HG03064 (cell line): ENCODE data around the gene ZEB2.

Experiments used
- ATAC-seq: cut with Tn5 transposase; IDR thresholded peaks from one replicate; pipeline ENCODE4 v1.9.1; 2021; ENCODE audit warnings: low read depth; ENCODE audit not compliant: unreplicated experiment

ZEB2 gene

DNA sequence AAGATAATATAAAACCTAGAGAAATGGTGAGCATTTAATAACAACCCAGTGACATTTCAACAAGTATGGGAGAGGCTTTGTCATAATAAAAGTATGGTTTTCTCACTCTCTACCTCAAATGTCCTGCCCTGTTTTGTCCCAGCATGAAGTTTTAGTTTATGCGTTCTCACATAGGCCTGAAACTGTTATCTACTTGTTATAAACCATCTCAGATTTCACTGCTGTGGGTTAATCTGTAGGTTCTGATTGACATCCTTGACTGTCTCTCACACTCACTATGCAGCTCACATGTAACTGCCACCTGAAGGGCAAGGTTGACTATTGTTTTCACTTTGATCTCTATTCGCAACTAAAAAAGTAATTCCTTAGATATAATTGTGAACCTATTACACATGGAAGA is 44.9 kb downstream of the ZEB2 start:
- ATAC-seq = no peak

DNA sequence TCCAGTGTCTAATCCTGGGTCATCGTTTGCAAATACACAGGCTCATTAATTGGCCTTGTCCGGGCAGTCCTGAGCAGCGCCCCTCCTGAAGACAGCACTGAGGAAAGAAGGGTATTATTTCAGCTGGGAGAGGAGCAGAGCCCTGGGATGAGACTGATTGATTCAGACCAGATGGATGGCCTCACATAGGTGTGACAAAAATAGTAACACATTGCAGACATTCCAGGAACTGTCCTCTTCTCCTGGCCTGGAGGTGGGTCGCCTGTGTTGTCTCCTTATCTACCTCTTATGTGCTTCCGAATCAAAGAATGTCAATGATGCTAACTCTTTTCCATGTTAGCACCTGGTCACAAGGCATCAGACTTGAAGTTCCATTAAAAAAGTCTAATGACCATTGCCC is 45.9 kb downstream of the ZEB2 start:
- ATAC-seq = no peak

DNA sequence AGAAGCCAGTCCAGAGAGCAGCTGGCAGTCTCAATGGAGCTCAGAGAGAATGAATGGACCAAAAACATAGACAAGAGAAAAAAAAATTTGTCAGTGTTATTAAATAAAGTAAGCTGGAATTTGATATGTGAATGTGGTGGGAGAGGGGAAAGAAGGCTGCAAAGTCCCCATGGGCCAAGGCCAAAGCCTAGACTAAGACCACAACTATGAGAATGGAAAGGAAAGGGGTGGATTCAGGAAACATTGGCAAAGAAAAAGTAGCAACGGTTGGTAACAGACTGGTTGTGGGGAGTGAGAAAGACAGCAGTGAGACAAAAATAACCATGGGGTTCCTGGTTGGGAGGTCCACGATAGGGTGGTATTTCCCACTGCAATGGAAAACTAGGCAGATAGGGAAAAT is 47.0 kb downstream of the ZEB2 start:
- no peak for ATAC-seq

DNA sequence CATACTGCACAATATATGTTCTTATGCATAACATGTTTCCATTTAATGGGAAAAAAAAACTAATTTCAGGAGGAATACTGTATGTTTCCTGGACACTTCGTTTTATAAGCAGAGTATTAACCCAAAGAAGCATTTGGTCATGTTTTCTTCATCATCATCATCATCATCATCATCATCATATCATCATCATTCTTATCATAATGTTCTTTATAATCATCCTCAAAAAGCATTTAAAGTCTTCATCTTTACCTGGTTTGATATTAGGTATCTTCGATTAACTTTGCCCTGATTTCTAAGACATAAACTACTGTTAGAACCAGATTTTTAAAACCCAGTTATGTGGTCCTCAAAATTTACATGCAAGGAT is 47.9 kb downstream of the ZEB2 start:
- ATAC-seq = no peak

DNA sequence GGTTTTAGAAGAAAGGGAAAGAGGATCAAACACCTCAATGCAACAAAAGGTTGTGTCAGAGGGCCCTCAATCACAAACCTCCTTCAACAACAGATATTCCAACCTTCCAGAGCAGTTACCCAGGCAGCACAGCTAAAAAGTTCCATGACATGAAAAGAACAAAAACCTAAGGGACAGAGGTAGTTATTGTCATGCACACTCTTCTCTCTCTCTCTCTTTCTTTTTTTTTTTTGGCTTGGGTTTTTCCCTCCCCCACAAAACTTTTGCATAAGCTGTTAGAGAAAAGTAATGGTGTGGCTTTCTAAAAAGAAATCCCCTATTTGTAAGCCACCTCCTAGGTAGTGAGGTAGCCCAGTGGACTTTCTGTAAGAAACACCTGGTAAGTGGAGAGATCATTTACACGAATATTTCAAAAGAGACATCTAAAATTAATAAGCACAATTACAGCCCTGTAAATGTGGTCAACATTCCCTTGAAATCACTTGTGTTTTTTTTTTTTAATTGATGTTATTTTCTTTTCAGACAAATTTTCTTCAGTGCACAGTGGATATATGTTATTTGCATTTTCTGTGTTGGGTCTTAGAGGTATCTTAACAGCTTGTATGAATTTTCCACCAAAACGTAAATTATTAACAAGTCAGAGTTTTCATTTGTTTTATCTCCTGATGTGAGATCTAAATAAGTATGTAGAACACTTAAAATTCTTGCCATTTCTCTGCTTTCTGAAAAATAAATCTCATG is 48.4 kb downstream of the ZEB2 start:
- no peak for ATAC-seq

DNA sequence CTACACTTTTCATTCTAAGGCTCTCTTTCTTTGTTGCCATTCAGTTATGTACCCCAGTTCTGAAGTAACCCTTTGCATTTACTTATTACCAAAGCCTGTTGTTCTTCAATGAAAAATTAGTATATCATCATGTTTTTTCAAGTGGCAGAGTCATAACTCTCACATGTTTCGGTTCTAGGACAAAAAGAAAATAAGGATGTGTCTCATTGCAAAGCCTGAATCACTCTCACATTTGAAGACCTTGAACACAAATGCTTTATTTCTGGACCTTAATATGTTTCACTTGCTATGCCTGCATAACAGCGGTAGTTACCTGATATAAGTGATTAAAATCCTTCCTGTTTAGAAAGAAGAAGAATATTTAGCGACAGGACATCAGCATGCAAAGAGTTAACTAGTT is 49.1 kb downstream of the ZEB2 start:
- ATAC-seq = no peak

DNA sequence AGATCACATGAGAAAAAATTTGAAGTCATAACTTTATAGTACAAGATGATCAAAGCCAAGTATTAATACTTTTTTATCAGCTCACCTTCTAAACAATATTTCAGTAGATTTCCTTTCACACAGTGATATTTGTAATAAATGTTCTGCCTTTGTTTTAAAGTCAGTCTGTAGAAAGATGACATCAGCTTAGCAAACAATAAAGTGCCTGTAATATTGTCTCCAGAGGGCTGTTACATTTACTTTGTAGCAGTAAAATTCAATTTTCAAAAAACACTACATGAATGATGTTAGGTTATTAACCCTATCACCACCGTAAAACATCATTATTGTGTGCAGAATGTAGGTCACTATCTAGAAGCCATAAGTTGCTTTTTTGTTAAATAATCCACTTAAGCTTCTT is 49.6 kb downstream of the ZEB2 start:
- ATAC-seq = no peak

DNA sequence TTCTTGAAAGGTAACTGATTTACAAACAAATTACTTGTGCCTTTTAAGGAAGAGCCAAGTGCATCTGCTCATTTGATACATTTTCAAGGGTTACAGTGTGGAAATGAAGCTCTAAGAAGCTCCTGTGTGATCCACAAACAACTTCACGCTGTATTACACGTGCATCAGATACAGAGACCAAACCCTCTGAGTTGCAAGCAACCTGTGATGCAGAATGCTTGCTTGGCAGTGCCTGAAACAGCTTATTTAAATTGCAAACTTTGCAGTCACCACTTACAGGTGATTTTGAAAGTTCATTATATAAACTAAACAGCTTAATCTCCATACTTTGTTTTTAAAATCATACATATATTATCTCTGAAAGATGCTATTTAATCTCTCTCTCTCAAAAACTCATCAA is 50.1 kb downstream of the ZEB2 start:
- ATAC-seq = no peak

DNA sequence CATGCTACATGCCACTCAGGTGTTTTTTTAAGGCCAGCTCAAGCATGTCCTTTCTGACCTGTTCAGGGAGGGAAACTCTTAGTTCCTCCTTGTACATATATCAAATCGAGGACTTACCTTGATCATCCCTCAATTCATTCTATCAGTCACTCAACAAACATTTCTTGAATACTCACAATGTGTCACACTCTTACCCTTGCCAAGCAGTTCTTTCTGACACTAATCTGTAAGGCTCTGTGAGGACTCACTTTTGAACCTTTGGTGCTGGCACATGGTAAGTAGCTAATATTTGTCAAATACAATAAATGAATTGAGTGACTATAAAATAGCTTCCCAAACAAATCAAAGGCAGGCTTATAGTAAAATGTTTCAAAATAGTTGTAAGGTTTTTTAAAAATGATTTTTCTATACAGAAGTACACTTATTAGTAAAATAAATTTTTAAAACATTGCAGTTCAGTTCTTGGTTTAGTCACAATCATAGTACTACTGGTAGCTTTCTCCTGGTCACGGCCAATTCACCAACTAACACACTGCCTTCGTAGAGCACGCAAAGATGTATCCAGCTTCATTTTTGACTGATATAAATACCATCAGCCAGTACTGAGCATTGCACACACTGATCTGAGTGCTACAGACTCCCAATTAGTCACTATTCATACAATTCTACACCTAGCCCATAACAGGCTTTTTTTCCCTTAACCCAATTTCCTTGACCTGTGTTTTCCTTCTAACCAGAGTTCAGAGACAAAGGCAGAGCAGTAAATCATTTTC is 50.9 kb downstream of the ZEB2 start:
- ATAC-seq = no peak

DNA sequence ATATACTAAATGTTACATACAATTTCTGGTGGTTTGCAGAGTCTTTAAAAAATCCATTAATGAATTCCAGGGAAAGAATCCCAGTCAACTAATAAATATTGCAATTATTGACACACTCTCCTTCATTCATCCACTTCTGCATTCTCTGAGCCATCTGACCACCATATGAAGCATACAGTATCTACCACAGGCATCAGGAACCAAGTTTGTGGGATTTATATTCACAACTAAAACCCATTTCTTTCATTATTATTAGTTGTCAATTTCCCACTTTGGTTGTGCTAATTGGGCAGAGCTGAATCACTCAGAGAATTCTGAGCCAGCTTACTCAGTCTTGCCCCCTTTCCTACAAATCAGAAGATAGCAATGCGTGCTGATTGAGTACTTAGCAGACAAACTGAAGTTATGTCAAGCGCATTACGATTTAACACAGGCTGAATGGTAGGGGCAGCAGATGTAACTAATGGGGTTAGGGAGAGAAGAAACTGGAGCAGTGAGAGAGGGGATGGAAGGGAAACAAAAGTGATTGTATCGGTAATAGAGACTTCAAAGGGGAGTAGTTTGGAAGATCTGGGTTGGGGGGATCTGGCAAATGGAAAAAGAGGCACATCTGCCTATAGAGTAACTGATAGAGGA is 52.3 kb downstream of the ZEB2 start:
- ATAC-seq = no peak

DNA sequence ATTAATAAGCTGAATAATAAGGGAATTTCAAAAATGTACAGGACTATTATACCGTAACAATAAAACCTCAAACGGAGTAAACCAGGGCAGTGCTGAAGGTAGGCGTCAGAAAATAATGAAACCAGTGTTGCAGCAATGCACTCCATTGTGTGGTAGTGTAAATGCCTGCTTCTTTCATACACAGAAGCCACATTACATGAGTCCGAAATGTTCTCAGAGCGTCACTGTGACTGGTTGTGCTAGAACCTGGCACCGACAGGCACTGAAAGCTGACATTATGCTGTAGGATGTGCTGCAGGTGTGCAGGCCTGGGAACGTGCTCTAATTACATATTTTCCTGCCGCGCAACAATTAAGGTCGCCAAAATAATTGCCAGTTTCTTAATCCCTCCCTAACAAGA is 53.3 kb downstream of the ZEB2 start:
- ATAC-seq = no peak

DNA sequence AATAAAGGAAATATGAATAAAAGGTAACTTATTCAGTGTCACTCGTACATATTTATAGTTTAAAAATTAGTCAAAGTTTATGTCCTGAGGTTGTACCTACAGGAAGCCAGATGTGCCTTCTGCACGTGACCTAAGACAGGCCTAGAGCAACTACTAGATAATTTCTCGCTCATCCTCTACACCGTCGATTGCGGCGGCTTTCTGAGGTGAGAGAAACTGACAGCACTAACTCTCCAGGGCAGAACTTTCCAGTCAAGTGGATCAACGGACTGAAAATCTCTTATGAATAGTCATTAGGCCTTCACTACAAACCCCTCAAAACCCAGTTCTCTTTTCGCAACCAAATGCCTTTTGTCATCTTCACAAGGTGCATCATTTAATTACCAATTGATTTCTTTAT is 54.2 kb downstream of the ZEB2 start:
- ATAC-seq = no peak

DNA sequence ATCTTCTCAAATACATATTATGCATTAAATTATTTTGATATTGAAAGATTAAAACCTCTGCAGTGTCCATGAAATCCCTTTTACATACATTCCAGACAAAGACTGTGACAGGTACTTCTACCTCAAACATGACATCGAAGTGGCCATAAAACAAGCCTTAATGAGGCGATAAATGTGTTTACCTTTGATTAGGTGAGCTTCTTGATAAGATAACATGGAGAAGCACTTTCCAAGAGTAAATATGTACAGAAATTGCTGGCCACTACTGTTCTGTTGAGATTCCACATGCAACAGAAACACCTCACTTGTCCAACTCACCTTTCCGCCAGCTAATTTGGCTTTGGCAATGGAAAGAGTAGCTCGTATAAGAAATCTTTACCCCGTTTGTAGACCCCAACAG is 55.2 kb downstream of the ZEB2 start:
- no peak for ATAC-seq

DNA sequence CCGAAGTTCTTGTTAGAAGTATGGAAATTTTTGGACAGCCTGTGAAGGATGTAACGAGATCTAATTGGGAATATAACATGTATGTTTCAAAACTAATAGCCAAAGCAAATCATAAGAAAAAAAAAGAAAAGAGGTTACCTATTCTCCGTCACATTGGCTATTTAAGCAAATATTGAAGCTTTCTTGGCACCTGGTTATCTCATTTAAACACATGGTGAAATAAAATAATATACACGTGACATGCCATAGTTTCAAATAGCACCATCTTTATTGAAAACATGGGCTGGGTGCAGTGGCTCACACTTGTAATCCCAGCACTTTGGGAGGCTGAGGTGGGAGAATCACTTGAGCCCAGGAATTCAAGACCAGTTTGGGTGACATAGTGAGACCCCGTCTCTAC is 56.7 kb downstream of the ZEB2 start:
- no peak for ATAC-seq

DNA sequence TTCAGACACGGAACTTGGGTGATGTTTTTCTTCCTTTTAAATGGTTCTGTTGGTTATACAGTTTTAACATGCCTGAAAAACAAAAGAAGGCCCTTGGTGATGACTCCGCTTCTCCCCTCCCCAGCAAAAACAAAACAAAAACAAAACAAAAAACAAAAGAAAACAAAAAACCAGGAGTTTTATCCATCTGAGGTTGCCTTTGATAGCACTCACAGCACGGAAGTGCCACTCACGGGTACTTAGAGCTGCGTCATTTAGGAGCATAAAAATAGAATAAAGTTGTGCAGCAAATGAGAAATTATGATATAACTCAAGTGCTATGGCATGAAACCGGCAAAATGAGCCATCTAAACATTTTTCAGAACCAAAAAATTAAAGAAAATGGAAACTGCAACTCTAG is 57.7 kb downstream of the ZEB2 start:
- ATAC-seq = no peak

DNA sequence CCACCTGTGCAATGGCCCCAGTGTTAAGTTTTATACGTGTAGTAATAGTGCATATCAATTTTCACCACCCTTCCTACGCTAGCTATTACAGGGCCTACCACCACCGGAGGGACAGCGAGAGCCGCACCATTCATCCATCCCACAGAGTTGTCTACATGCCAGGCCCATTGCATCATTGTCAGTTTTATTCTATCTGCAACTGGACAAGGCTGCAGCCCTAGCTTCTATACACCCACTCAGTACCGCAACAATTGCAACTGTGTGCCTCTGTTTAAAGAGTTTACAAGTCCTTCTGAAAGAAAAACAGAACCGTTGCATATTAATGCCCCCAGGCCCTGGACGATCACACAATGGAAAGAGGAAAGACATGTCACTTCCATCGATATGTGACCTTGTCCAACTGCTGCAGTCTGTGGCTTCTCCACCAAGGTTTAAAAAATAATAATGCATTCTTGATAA is 58.6 kb downstream of the ZEB2 start:
- no peak for ATAC-seq

DNA sequence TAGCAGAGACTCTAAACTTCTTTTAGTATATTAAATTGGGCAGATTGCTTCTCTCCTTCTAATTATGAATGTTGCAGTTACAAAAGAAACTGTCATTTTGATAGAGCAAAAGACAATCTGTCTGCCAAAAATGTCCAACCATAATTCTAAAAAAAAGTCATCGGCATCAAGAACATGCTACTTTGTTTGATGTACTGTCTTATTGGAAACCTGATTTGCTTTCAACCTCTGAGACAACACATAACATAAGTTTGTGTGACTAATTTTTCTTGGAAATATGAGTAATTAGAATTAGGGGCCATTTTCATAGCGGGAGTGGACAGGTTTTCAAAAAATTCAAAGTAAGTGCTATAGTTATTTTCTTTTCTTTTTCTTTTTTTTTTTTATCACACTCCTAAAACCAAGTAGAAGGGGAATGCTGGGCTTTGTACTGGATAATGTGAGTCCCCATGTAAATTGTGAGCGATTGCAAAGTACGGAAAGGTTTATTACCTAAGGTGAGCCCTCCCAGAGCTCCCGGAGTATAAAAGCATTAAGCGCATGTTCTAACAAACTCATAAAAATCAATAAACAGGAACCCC is 59.1 kb downstream of the ZEB2 start:
- ATAC-seq = no peak

DNA sequence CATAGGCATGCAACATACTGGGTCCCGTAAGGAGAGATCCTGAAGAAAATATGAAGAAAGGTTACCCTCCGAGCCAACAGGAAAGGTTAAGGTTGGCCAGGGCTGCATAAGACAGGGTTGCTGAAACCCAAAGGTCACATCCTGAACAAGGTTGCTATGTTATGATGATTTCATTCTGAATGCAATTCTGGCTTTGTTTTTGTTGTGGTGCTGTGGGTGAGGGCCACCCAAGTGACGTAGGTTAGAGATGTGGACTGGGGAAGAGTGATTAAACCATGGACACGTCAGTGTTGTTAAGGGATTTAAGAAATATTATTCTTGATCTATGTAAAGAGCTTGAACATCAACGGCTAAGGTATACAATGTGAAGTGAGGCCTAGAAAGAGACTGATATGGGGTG is 60.0 kb downstream of the ZEB2 start:
- no peak for ATAC-seq

DNA sequence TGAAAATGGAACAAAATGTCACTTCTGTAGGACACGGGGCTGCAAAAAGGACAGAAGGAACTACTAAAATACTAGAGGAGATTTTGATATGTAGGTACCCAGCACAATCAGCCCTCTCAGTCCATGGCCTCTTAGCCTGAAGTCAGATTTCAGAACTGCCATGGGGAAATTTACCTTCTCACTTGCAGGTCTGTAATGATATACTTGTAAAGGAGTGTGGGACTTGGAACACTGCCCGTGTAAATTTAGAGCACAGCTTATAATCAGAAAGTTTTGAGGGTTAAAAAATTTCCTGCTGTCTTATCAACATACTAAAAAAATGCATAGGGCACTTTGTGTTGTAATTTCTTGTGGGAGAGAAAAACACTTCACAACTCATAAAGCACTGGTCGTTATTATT is 60.6 kb downstream of the ZEB2 start:
- no peak for ATAC-seq

DNA sequence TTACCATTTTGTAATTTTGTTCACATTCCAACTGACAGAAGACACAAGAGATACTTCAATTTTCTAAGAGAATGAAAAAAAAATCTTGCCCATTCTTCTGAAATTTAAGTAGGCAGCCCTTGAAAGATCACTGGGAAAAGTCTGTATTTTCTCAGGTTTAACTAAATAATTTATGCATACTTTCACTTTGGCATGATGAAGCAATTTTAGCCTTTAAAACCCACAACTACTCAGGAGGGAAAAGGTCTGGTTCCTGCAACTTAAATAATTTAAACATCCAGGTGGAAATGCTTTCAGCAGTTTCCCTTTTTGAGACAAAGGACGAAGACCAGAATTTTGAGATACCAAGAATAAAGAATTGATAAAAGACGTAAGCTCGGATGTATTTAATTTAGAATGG is 61.4 kb downstream of the ZEB2 start:
- ATAC-seq = no peak

DNA sequence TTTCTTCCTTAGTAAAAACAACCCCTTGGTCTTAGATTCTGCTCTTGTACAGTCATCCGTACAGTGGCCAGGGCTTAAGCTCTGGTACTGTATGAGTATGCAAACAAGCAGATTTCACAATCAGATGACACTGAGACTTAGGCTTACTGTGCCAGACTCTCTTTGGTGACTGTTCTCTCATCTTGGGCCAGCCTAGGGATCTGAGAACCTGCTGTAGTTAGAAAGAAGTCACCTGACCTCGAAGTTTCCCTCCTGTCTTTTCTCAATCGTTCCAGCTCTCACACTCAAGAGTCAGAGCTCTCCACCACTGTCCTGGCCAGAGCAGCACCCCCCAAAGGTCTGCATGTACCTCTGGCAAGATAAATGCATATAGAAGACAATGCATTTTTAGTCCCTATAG is 63.2 kb downstream of the ZEB2 start:
- ATAC-seq = no peak

DNA sequence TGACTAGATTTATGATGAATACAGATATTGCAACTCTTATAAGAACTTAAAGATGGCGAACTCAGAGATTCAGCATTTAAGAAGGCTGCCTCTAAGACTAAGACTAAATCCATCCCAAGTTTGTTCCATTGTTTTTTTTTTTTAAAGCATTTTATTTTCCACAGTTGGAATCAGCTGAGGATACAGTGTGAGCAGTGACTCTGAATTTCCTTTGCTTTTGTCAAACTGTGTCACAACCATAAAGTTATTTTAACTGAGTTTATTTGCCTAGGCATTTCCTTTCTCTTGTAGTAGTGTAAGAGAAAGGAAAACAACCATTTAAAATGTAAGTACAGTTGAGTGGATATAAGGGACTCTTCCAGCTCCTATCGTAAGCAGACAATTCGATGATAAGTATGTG is 63.9 kb downstream of the ZEB2 start:
- ATAC-seq = no peak
